ENCODE measurements around the gene SLC12A5. TPM values are rescaled to one million over a fixed set of nuclear protein-coding genes. Genes with fewer than 3 reads are reported as not detected.

SLC12A5 gene
- total and polyA plus RNA-seq, 2 of the 4 experiments (the other 2 are of a cell fraction), result 2.2 TPM; not detected in 1

DNA sequence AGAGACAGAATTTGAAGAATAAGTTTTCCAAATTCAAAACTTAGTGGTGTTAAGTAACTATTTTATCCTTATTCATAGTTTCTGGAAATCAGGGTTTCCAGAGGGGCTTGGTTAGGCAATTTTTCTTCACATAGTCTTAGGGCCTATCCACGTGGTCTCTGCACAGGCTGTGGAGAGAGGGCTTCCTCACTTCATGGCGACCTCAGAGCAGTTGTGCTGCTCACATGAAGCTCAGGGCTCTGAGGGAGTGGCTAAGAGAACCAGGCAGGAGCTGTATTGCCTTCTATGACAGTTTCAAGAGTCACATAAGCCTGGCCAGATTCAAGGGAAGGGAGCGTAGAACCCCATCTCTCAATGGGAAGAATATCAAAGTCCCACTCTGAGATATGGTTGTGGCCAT, 75.2 kb downstream of the SLC12A5 start:
- Histone ChIP-seq H3K4me2 (ENCODE audit: low read depth, low read length) (no peak overlapping the region), H3K27ac (ENCODE audit: insufficient read depth, low read length) (no peak overlapping the region), H3K56ac (ENCODE audit: extremely low read depth, insufficient read depth, low read length) (no peak overlapping the region), H2BK20ac (ENCODE audit: low read depth, low read length) (no peak overlapping the region), H3K9me3 (ENCODE audit: control insufficient read depth, insufficient read depth, low read length) (peaks cover 3% of the 10 kb centered on the region; the same call in 1 of the 2 replicates), H4K5ac (ENCODE audit: low read depth, low read length) (no peak overlapping the region), H3K9me1 (ENCODE audit: insufficient read depth, low read length) (no peaks in the 10 kb centered on the region), H3K23ac (ENCODE audit: low read depth, low read length) (no peak overlapping the region), H3K9ac (ENCODE audit: low read depth, low read length) (no peak overlapping the region), H2AK9ac (replicated peaks; ENCODE audit: low read depth, low read length, poor library complexity) (no peak overlapping the region), H3K18ac (ENCODE audit: low read depth, low read length) (no peak overlapping the region), H3K4ac (ENCODE audit: low read depth, low read length) (no peak overlapping the region), H3K36me3 (ENCODE audit: control insufficient read depth, insufficient read depth, low read length) (no peaks in the 10 kb centered on the region), H4K20me1 (ENCODE audit: insufficient read depth, low read length) (no peaks in the 10 kb centered on the region), H2BK15ac (ENCODE audit: low read depth, low read length) (no peak overlapping the region), H3K27me3 (ENCODE audit: control insufficient read depth, insufficient read depth, low read length) (peaks cover 18% of the 10 kb centered on the region), H2AFZ (replicated peaks; ENCODE audit: low read length, poor library complexity) (no peak overlapping the region), H3K14ac (replicated peaks; ENCODE audit: low read depth, low read length) (no peak overlapping the region), H2BK5ac (ENCODE audit: low read depth, low read length, poor library complexity, severe bottlenecking) (no peak overlapping the region), H4K8ac (ENCODE audit: low read depth in 2 of 2, low read length in 2 of 2) (no peak overlapping the region), H4K91ac (ENCODE audit: insufficient read depth, low read depth, low read length) (no peak overlapping the region), H2AK5ac (ENCODE audit: low read depth, low read length) (no peak overlapping the region), H2BK120ac (ENCODE audit: low read depth, low read length) (no peak overlapping the region), H3K79me1 (ENCODE audit: low read depth in 1 of 2, low read length in 2 of 2) (no peaks in the 10 kb centered on the region), H3K4me3 (ENCODE audit: insufficient read depth, low read depth, low read length) (no peak overlapping the region), H3K4me1 (ENCODE audit: control insufficient read depth, insufficient read depth, low read length) (no peaks in the 10 kb centered on the region)
- no TSS peak for BruUV-seq (replicated peaks)
- in situ Hi-C loops (cut with MboI; ENCODE audit: low sequenced_read_pairs), result no loop called here
- POLR2A ChIA-PET (ENCODE audit: unreplicated experiment), result no interaction called here
- ATAC-seq (ENCODE audit: low read depth) (no peak), DNase-seq (no peak)
- CTCF ChIA-PET, result no interaction called here
- TF ChIP-seq FOS (IDR thresholded peaks at IDR 0.05; ENCODE audit: low read depth, low read length), result no peak
- TF ChIP-seq, protein P1, sequence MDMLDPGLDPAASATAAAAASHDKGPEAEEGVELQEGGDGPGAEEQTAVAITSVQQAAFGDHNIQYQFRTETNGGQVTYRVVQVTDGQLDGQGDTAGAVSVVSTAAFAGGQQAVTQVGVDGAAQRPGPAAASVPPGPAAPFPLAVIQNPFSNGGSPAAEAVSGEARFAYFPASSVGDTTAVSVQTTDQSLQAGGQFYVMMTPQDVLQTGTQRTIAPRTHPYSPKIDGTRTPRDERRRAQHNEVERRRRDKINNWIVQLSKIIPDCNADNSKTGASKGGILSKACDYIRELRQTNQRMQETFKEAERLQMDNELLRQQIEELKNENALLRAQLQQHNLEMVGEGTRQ (IDR thresholded peaks at IDR 0.05; ENCODE audit: low read depth, low read length), result no peak
- no peak for TF ChIP-seq MAZ (IDR thresholded peaks at IDR 0.05; ENCODE audit: borderline replicate concordance, low read depth, low read length)
- no peak for TF ChIP-seq NFE2L2 (IDR thresholded peaks at IDR 0.05; ENCODE audit: low read depth, low read length)
- TF ChIP-seq POLR2A (IDR thresholded peaks at IDR 0.05; ENCODE audit: low read depth, low read length), result no peak
- TF ChIP-seq, protein P2, sequence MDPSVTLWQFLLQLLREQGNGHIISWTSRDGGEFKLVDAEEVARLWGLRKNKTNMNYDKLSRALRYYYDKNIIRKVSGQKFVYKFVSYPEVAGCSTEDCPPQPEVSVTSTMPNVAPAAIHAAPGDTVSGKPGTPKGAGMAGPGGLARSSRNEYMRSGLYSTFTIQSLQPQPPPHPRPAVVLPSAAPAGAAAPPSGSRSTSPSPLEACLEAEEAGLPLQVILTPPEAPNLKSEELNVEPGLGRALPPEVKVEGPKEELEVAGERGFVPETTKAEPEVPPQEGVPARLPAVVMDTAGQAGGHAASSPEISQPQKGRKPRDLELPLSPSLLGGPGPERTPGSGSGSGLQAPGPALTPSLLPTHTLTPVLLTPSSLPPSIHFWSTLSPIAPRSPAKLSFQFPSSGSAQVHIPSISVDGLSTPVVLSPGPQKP (IDR thresholded peaks at IDR 0.05; ENCODE audit: borderline replicate concordance, low read depth, low read length), result no peak
- TF ChIP-seq MAFK (IDR thresholded peaks at IDR 0.05; ENCODE audit: low read depth, low read length), result no peak
- dilution Hi-C loops (cut with HindIII; ENCODE audit: low sequenced_read_pairs, unreplicated experiment), result no loop called here
- intact Hi-C loops (cut with micrococcal nuclease), result no loop called here
- WGBS, 2 experiments (ENCODE audit: extremely low coverage in 2 of 2, insufficient read length in 1 of 2), result no CpG with 5 or more reads among the region's 3 CpGs
